ENCODE results near the gene XRCC1. TPM values are rescaled to one million over a fixed set of nuclear protein-coding genes. Genes with fewer than 3 reads are reported as not detected.

The XRCC1 gene
- total RNA-seq, 1 experiment from 2014 or later, result 56.8 TPM

GRCh38 chr19:43538922-43539321 is 36.4 kb downstream of the XRCC1 start:
- Mint-ChIP-seq H3K27me3 (ENCODE audit: unreplicated experiment) (no peaks in the 10 kb centered on the region), H3K4me3 (ENCODE audit: low read depth, unreplicated experiment) (no peak overlapping the region), H3K4me1 (ENCODE audit: low read depth, unreplicated experiment) (no peaks in the 10 kb centered on the region), H3K36me3 (ENCODE audit: insufficient read depth, unreplicated experiment) (peaks cover 28% of the 10 kb centered on the region), H3K9me3 (ENCODE audit: low read depth, unreplicated experiment) (peaks cover 4% of the 10 kb centered on the region), H3K27ac (ENCODE audit: unreplicated experiment) (no peak overlapping the region)
- intact Hi-C loops (cut with micrococcal nuclease; ENCODE audit: unreplicated experiment), result no loop called here
- CTCF ChIA-PET, result no interaction called here
- no peak for DNase-seq
- BruUV-seq (replicated peaks), result no TSS peak
- TF ChIP-seq CTCF (IDR thresholded peaks at IDR 0.05; ENCODE audit: unreplicated experiment), result no peak

GRCh38 chr19:43534816-43535761 is 40.2 kb downstream of the XRCC1 start:
- Mint-ChIP-seq H3K4me1 (ENCODE audit: low read depth, unreplicated experiment) (no peaks in the 10 kb centered on the region), H3K27me3 (ENCODE audit: unreplicated experiment) (no peaks in the 10 kb centered on the region), H3K36me3 (ENCODE audit: insufficient read depth, unreplicated experiment) (peaks cover 39% of the 10 kb centered on the region), H3K9me3 (ENCODE audit: low read depth, unreplicated experiment) (peaks cover 4% of the 10 kb centered on the region), H3K27ac (ENCODE audit: unreplicated experiment) (no peak overlapping the region), H3K4me3 (ENCODE audit: low read depth, unreplicated experiment) (no peak overlapping the region)
- TF ChIP-seq CTCF (IDR thresholded peaks at IDR 0.05; ENCODE audit: unreplicated experiment), result peak; percentile 41
- intact Hi-C loops (cut with micrococcal nuclease; ENCODE audit: unreplicated experiment), result no loop called here
- no TSS peak for BruUV-seq (replicated peaks)
- peak; percentile 37 for DNase-seq
- CTCF ChIA-PET, result interaction anchor here (0.7 to 1.0 kb wide), 2 partner anchors 87 to 677 kb away, joined by 4 to 12 read pairs; partner anchors contain the start of gene ZNF227

- Mint-ChIP-seq H3K4me1 (ENCODE audit: low read depth, unreplicated experiment) (no peaks in the 10 kb centered on the region), H3K4me3 (ENCODE audit: low read depth, unreplicated experiment) (peak overlapping the region; percentile 79), H3K36me3 (ENCODE audit: insufficient read depth, unreplicated experiment) (peaks cover 35% of the 10 kb centered on the region), H3K27ac (ENCODE audit: unreplicated experiment) (peak overlapping the region; percentile 68), H3K27me3 (ENCODE audit: unreplicated experiment) (no peaks in the 10 kb centered on the region), H3K9me3 (ENCODE audit: low read depth, unreplicated experiment) (peaks cover 4% of the 10 kb centered on the region)
- BruUV-seq (replicated peaks), result no TSS peak
- CTCF ChIA-PET, result no interaction called here
- TF ChIP-seq CTCF (IDR thresholded peaks at IDR 0.05; ENCODE audit: unreplicated experiment), result no peak
- intact Hi-C loops (cut with micrococcal nuclease; ENCODE audit: unreplicated experiment), result no loop called here
- no peak for DNase-seq
These were observed 41.0 kb downstream of the XRCC1 start for GRCh38 chr19:43534305-43534815.

- no peak for TF ChIP-seq CTCF (IDR thresholded peaks at IDR 0.05; ENCODE audit: unreplicated experiment)
- intact Hi-C loops (cut with micrococcal nuclease; ENCODE audit: unreplicated experiment), result no loop called here
These were observed 41.6 kb downstream of the XRCC1 start for GRCh38 chr19:43533546-43534304.

More at GRCh38 chr19:43533546-43534304, 41.6 kb downstream of the XRCC1 start:
- Mint-ChIP-seq H3K4me1 (ENCODE audit: low read depth, unreplicated experiment) (no peaks in the 10 kb centered on the region), H3K36me3 (ENCODE audit: insufficient read depth, unreplicated experiment) (peaks cover 31% of the 10 kb centered on the region), H3K4me3 (ENCODE audit: low read depth, unreplicated experiment) (peak overlapping the region; percentile 79), H3K9me3 (ENCODE audit: low read depth, unreplicated experiment) (no peaks in the 10 kb centered on the region), H3K27ac (ENCODE audit: unreplicated experiment) (peak overlapping the region; percentile 68), H3K27me3 (ENCODE audit: unreplicated experiment) (no peaks in the 10 kb centered on the region)
- CTCF ChIA-PET, result interaction anchor here (0.6 to 1.7 kb wide), 3 partner anchors 14 to 129 kb away, joined by 4 to 13 read pairs (median 11); no protein-coding TSS in a partner anchor
- DNase-seq, result peak; percentile 95
- BruUV-seq (replicated peaks), result no TSS peak
